Measurements from ENCODE around the gene PLCL2.

Gene PLCL2

DNA sequence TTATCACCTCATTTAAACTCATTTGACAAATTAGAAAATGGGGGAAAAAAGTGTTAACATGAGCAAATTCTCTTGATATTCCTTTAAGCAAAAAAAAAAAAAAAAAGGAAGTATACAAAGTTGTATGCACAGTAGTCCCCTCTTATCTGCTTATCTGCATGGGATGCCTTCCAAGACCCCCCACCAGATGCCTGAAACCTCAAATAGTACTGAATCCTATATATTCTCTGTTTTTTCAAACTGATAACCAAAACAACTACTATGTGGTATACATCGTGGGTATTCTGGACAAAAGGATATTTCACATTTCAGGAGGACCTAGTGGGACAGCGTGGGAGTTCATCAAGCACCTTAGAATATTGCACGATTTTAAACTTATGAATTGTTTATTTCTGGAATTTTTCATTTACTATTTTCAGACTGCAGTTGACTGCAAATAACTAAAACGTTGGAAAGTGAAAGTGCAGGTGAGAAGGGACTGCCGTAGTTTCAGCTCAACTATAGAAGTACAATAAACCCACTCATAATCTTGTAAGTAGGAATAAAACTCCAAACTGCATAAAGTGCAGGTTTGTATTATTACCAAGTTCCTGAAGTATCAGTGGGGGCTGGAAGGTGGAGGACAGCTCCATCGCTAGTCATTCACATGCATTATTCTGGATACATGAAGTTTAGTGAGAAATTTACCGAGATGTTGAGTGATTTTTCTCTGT lies 43.6 kb upstream of the PLCL2 start:
- TF ChIP-seq, protein P1, sequence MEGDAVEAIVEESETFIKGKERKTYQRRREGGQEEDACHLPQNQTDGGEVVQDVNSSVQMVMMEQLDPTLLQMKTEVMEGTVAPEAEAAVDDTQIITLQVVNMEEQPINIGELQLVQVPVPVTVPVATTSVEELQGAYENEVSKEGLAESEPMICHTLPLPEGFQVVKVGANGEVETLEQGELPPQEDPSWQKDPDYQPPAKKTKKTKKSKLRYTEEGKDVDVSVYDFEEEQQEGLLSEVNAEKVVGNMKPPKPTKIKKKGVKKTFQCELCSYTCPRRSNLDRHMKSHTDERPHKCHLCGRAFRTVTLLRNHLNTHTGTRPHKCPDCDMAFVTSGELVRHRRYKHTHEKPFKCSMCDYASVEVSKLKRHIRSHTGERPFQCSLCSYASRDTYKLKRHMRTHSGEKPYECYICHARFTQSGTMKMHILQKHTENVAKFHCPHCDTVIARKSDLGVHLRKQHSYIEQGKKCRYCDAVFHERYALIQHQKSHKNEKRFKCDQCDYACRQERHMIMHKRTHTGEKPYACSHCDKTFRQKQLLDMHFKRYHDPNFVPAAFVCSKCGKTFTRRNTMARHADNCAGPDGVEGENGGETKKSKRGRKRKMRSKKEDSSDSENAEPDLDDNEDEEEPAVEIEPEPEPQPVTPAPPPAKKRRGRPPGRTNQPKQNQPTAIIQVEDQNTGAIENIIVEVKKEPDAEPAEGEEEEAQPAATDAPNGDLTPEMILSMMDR (IDR thresholded peaks at IDR 0.05; ENCODE audit: low read depth, low read length) = no peak
- no peak for DNase-seq (ENCODE audit: low read depth, low spot score)
- in situ Hi-C loops (cut with HindIII; ENCODE audit: low sequenced_read_pairs) = no loop called here
- H3K4me3 ChIP-seq (ENCODE audit: low read depth, low read length) = no peak overlapping the region

DNA sequence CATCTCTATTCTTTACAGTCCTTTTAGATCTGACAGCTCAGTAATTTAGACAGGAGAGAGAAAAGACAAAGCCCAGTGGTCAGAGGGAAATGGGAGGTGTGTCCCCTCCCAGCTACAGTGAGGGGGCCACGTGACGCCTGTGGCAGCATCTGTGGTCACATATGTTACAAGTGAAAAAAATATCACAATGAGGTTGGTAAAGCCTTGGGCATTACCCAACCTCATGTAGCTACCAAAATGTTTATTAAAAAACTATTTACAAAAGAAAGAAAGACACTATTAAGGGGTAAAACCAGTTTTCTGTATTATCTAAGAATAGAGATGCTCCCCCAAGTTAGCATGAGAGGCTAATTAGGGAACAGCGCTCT lies 42.9 kb upstream of the PLCL2 start:
- H3K4me3 ChIP-seq (ENCODE audit: low read depth, low read length) = no peak overlapping the region
- TF ChIP-seq, protein P1 (IDR thresholded peaks at IDR 0.05; ENCODE audit: low read depth, low read length) = no peak
- no peak for DNase-seq (ENCODE audit: low read depth, low spot score)
- in situ Hi-C loops (cut with HindIII; ENCODE audit: low sequenced_read_pairs) = no loop called here

DNA sequence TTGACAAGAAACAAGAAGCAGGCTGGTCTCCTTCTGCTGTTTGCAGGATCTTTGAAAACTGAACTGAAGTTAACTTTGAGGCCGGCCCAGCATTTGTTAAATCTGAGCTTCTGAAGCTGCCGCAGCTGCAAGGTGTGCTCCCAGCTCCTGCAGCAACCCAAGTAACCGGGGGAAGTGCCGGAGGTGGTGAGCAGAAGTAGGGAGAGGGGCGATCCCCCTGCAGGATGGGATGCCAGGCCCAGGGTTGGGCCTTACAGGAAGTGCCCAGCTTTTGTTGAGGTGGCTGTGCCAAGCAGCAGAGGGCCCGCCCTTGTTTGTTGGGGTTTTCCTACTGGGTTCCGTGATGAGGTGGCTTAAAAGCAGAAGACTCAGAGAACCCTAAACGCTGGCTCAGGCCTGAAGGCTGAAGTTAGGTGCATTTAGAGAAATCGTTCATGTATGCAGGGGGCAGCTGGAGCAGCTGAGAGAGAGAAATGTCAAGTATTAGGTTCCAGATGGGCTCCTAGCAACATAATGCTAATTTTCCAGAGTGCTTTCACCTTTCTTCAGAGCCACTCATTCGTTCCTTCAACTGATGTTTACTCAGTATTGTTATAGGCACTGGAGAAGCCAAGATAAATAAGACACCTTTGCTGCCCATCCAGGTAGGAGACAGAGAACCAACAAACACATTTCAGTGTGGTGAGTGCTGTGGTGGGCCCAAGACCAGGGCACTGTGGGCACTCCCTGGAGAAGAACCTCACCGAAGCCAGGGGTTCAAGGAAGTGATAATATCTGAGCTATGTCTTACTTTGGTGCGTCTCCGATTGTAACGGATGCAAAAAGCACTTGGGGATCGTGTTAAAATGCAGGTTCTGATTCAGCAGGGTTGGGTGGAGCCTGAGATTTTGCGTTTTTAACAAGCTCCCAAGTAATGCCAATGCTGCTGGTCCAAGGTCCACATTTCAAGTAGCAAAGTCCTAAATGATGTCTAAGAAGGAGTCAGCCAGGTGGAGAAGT lies 42.2 kb upstream of the PLCL2 start:
- DNase-seq (ENCODE audit: low read depth, low spot score) = no peak
- TF ChIP-seq, protein P1 (IDR thresholded peaks at IDR 0.05; ENCODE audit: low read depth, low read length) = no peak
- H3K4me3 ChIP-seq (ENCODE audit: low read depth, low read length) = no peak overlapping the region

DNA sequence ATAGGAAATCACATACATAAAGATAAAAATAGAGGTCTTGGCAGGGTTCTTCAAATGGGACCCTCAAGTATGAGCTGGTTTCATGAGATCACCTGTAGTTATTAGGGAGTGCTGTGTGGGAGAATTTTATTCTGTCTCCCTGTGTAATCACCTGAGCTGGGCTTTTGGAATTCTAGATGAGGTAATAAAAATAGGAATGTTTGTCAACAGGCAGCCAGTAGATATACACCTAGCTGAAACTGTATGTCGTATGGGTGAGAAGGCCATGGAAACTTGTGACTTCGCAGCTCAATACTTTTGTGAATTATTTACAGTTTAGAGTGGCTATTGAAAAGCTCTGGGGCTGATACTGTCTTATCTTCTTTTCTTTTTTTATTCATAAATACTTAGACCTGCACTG lies 40.5 kb upstream of the PLCL2 start:
- no peak for DNase-seq (ENCODE audit: low read depth, low spot score)
- TF ChIP-seq, protein P1 (IDR thresholded peaks at IDR 0.05; ENCODE audit: low read depth, low read length) = no peak
- in situ Hi-C loops (cut with HindIII; ENCODE audit: low sequenced_read_pairs) = no loop called here
- H3K4me3 ChIP-seq (ENCODE audit: low read depth, low read length) = no peak overlapping the region

More for the DNA sequence above, 42.2 kb upstream of the PLCL2 start:
- in situ Hi-C loops (cut with HindIII; ENCODE audit: low sequenced_read_pairs) = no loop called here

DNA sequence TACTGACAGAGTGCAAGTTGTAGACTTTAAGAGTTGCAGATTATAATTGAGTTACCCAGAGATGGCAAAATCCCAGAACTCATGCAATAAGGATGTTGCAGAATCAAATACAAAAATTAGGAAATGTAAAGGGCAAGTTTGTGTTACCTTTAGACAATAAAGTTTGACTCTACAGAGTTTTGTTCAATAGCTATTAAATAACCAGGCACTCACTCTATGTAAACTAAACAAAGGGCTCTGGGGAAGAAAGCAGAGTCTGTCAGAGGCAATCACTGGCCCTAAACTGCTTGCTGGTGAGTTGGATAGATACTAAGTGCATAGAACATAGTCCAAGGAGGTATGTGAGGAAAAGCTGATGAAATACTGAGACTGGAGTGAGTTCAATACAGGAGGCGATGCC lies 40.0 kb upstream of the PLCL2 start:
- no peak for DNase-seq (ENCODE audit: low read depth, low spot score)
- TF ChIP-seq, protein P1 (IDR thresholded peaks at IDR 0.05; ENCODE audit: low read depth, low read length) = no peak
- in situ Hi-C loops (cut with HindIII; ENCODE audit: low sequenced_read_pairs) = no loop called here
- H3K4me3 ChIP-seq (ENCODE audit: low read depth, low read length) = no peak overlapping the region

DNA sequence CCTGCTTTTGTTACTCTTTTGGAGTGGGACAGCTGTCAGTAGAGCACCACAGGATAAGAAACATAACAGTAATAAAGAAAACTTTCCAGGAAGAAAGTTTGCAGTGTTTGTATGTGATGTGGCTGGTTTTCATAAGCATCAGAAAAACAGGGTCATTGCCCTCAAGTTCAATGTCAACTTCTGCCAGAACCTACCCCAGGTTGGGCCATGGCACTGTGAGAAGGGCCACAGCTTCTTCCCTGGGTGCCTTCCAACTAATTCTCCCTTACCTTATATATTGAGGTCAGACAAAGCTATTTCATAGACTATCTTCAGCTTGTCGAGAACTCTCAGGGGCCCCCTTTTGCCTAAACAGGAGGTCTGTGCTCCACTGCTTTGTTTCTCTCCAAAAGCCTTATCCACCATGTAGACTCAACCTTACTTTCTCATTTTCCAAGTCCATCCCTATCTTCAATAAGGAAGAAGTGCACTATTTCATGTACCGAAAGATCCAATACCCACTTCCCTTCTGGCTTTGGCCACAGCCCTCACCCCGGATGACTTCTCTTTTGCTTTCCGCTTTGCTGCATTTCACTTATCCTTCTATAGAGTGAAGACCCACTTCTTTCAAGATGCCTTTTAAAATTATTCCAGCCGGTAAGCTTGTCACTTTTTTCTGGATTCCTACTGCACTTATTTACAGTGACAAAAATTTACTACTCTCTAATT lies 38.2 kb upstream of the PLCL2 start:
- H3K4me3 ChIP-seq (ENCODE audit: low read depth, low read length) = no peak overlapping the region
- no peak for DNase-seq (ENCODE audit: low read depth, low spot score)
- TF ChIP-seq, protein P1 (IDR thresholded peaks at IDR 0.05; ENCODE audit: low read depth, low read length) = no peak
- in situ Hi-C loops (cut with HindIII; ENCODE audit: low sequenced_read_pairs) = no loop called here

All from astrocyte of the spinal cord (primary cell).